ENCODE measurements around the gene IGSF10. TPM values are rescaled to one million over a fixed set of nuclear protein-coding genes. Genes with fewer than 3 reads are reported as not detected.
A peak's percentile ranks its signal among the peaks of the same experiment; 100 is the strongest.

Gene IGSF10
- total and polyA plus RNA-seq, 10 of the 15 experiments (the other 5 are each of a cell fraction or from before 2014, with no cell fraction given) = under 0.01 to 0.18 (median 0.03) TPM; not detected in 2

DNA sequence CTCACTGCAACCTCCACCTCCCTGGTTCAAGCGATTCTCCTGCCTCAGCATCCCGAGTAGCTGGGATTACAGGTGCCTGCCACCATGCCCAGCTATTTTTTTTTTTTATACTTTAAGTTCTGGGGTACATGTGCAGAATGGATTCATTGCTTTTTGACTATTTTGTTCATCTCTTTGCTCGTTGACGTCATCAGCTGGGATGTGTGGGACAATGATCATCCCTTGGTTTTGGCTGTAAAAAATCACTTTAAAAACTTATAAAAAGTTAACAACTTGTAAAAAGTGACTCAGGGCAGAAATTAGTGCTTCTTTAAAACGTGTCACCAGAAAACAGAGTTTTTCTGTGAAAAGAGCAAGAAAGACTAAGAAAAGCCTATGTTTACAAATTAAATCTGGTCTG is 37.8 kb downstream of the IGSF10 start:
- H3K9ac ChIP-seq (ENCODE audit: control insufficient read depth, insufficient read depth, low read length) = no peak overlapping the region
- H3K4me2 ChIP-seq (ENCODE audit: control insufficient read depth, insufficient read depth) = no peak overlapping the region
- ChIA-PET POLR2A (no interaction called here), RAD21 (ENCODE audit: unreplicated experiment) (no interaction called here), CTCF (no interaction called here), SMC1A (ENCODE audit: uncharacterized antibody, unreplicated experiment) (no interaction called here)
- DNase-seq (ENCODE audit: low read depth, low spot score) = no peak
- H3K27me3 ChIP-seq (replicated peaks in 1 of 2; ENCODE audit: control insufficient read depth in 2 of 2, insufficient read depth in 2 of 2, low read length in 1 of 2) = no peaks in the 10 kb centered on the region
- H3K4me1 ChIP-seq (ENCODE audit: control insufficient read depth, insufficient read depth, low read length) = no peaks in the 10 kb centered on the region; the same call in 1 of the 2 replicates
- TF ChIP-seq TCF12 (IDR thresholded peaks at IDR 0.05; ENCODE audit: low read depth, low read length) (no peak), MEF2A (IDR thresholded peaks at IDR 0.05; ENCODE audit: insufficient read depth, low read depth, low read length) (no peak), ZBED1 (IDR thresholded peaks at IDR 0.05; ENCODE audit: borderline replicate concordance) (no peak)
- H3K79me2 ChIP-seq (ENCODE audit: control insufficient read depth, insufficient read depth, low read length) = no peaks in the 10 kb centered on the region
- no peaks in the 10 kb centered on the region for H3K9me3 ChIP-seq (replicated peaks; ENCODE audit: control insufficient read depth, insufficient read depth, low read length)
- WGBS (ENCODE audit: insufficient coverage, insufficient replicate concordance, low lambda C conversion rate, missing lambda C conversion rate) = 33% methylated on average over 5 of the region's 5 CpGs
- no peak for FAIRE-seq
- BruUV-seq (replicated peaks) = no TSS peak
- intact Hi-C loops (cut with micrococcal nuclease; ENCODE audit: unreplicated experiment) (no loop called here), in situ Hi-C loops (cut with MboI) (no loop called here)
- no peak for ATAC-seq
- no peaks in the 10 kb centered on the region for H3K36me3 ChIP-seq (ENCODE audit: control insufficient read depth in 2 of 2, insufficient read depth in 2 of 2, low read length in 1 of 2)
- H4K20me1 ChIP-seq (ENCODE audit: control insufficient read depth, insufficient read depth) = no peaks in the 10 kb centered on the region
- no peak overlapping the region for H3K4me3 ChIP-seq
- H2AFZ ChIP-seq (ENCODE audit: control insufficient read depth, low read depth, low read length) = no peak overlapping the region
- no peak overlapping the region for H3K27ac ChIP-seq (ENCODE audit: control insufficient read depth, insufficient read depth)

DNA sequence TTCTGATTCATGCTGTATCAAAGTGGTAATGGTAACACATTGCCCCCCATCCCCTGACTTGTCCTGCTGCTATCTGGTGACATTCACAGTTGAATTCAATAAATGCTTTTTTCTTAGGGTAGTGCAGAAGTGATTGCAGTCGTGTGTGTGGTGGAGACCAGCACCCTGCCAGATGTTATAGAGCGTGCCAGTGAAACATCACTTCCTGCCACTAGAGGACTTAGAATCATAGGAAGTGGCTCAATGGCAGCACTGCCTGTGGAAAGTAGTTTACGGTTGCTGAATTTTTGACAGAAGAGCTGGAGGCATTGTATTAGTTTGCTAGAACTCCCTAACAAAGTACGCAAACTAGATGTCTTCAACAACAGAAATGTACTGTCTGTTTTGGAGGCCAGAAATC is 38.9 kb downstream of the IGSF10 start:
- Histone ChIP-seq H3K4me3 (no peak overlapping the region), H2AFZ (ENCODE audit: control insufficient read depth, low read depth, low read length) (no peak overlapping the region), H3K79me2 (ENCODE audit: control insufficient read depth, insufficient read depth, low read length) (no peaks in the 10 kb centered on the region), H4K20me1 (ENCODE audit: control insufficient read depth, insufficient read depth) (no peaks in the 10 kb centered on the region), H3K27me3 (replicated peaks in 1 of 2; ENCODE audit: control insufficient read depth in 2 of 2, insufficient read depth in 2 of 2, low read length in 1 of 2) (no peaks in the 10 kb centered on the region), H3K9me3 (replicated peaks; ENCODE audit: control insufficient read depth, insufficient read depth, low read length) (no peaks in the 10 kb centered on the region), H3K4me1 (ENCODE audit: control insufficient read depth, insufficient read depth, low read length) (no peaks in the 10 kb centered on the region; the same call in 1 of the 2 replicates), H3K9ac (ENCODE audit: control insufficient read depth, insufficient read depth, low read length) (no peak overlapping the region), H3K4me2 (ENCODE audit: control insufficient read depth, insufficient read depth) (no peak overlapping the region), H3K36me3 (ENCODE audit: control insufficient read depth in 2 of 2, insufficient read depth in 2 of 2, low read length in 1 of 2) (no peaks in the 10 kb centered on the region), H3K27ac (ENCODE audit: control insufficient read depth, insufficient read depth) (no peak overlapping the region)
- FAIRE-seq (no peak), DNase-seq (ENCODE audit: low read depth, low spot score) (no peak), ATAC-seq (peak; percentile 50; the same call in 1 of the 3 replicates)
- in situ Hi-C loops (cut with MboI) = no loop called here
- ChIA-PET SMC1A (ENCODE audit: uncharacterized antibody, unreplicated experiment) (no interaction called here), CTCF (no interaction called here), RAD21 (ENCODE audit: unreplicated experiment) (no interaction called here), POLR2A (no interaction called here)
- WGBS (ENCODE audit: insufficient coverage, insufficient replicate concordance, low lambda C conversion rate, missing lambda C conversion rate) = 55% methylated on average over 4 of the region's 4 CpGs
- intact Hi-C loops (cut with micrococcal nuclease; ENCODE audit: unreplicated experiment) = no loop called here
- TF ChIP-seq, protein P1, sequence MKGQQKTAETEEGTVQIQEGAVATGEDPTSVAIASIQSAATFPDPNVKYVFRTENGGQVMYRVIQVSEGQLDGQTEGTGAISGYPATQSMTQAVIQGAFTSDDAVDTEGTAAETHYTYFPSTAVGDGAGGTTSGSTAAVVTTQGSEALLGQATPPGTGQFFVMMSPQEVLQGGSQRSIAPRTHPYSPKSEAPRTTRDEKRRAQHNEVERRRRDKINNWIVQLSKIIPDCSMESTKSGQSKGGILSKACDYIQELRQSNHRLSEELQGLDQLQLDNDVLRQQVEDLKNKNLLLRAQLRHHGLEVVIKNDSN (IDR thresholded peaks at IDR 0.05; ENCODE audit: borderline replicate concordance, extremely low read length, insufficient read depth, low read depth, low read length) = no peak
- TF ChIP-seq, protein P2, sequence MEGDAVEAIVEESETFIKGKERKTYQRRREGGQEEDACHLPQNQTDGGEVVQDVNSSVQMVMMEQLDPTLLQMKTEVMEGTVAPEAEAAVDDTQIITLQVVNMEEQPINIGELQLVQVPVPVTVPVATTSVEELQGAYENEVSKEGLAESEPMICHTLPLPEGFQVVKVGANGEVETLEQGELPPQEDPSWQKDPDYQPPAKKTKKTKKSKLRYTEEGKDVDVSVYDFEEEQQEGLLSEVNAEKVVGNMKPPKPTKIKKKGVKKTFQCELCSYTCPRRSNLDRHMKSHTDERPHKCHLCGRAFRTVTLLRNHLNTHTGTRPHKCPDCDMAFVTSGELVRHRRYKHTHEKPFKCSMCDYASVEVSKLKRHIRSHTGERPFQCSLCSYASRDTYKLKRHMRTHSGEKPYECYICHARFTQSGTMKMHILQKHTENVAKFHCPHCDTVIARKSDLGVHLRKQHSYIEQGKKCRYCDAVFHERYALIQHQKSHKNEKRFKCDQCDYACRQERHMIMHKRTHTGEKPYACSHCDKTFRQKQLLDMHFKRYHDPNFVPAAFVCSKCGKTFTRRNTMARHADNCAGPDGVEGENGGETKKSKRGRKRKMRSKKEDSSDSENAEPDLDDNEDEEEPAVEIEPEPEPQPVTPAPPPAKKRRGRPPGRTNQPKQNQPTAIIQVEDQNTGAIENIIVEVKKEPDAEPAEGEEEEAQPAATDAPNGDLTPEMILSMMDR (IDR thresholded peaks at IDR 0.05 in 2 of 3, conservative IDR thresholded peaks at IDR 0.05 in 1 of 3; ENCODE audit: control insufficient read depth in 2 of 3, extremely low read depth in 1 of 3, insufficient read depth in 1 of 3, low read depth in 3 of 3, low read length in 3 of 3) = peak in 1 of 3 experiments; percentile 20; a peak in 2 of 6 replicates
- BruUV-seq (replicated peaks) = no TSS peak
